ENCODE data around the gene RYR3.

RYR3 gene

DNA sequence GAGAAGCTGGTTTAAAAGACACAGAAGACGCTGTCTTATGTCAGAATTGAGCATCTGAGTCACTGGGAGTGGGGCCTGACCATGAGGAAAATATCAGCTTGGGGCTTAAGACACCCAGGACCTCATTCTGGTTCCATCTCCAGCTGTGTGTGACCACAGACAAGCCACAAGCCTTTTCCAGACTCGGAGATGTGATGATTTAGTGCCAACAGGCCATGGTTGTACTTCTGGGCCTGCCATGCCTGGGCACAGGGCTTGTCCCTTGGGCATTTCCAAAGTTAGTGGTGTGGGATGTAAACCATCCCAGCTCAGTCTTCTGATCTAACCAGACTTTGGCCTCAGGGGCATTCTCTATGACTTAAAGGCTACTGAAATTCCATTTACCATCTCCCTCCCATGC, 269.8 kb downstream of the RYR3 start:
- H2AFZ ChIP-seq (ENCODE audit: low read depth): no peak overlapping the region
- H3K4me2 ChIP-seq: no peak overlapping the region
- H3K4me3 ChIP-seq (IDR thresholded peaks at IDR 0.05; ENCODE audit: insufficient read depth, low read depth, low read length): no peak overlapping the region
- H3K36me3 ChIP-seq (ENCODE audit: insufficient read depth): no peaks in the 10 kb centered on the region
- TF ChIP-seq, protein P1, sequence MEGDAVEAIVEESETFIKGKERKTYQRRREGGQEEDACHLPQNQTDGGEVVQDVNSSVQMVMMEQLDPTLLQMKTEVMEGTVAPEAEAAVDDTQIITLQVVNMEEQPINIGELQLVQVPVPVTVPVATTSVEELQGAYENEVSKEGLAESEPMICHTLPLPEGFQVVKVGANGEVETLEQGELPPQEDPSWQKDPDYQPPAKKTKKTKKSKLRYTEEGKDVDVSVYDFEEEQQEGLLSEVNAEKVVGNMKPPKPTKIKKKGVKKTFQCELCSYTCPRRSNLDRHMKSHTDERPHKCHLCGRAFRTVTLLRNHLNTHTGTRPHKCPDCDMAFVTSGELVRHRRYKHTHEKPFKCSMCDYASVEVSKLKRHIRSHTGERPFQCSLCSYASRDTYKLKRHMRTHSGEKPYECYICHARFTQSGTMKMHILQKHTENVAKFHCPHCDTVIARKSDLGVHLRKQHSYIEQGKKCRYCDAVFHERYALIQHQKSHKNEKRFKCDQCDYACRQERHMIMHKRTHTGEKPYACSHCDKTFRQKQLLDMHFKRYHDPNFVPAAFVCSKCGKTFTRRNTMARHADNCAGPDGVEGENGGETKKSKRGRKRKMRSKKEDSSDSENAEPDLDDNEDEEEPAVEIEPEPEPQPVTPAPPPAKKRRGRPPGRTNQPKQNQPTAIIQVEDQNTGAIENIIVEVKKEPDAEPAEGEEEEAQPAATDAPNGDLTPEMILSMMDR (conservative IDR thresholded peaks at IDR 0.05; ENCODE audit: low read depth, low read length): no peak
- no peak overlapping the region for H3K9ac ChIP-seq
- no peaks in the 10 kb centered on the region for H3K27me3 ChIP-seq (ENCODE audit: insufficient read depth, low read depth)
- no peak overlapping the region for H3K27ac ChIP-seq
- no peaks in the 10 kb centered on the region for H3K79me2 ChIP-seq (ENCODE audit: insufficient read depth, low read depth)
- H3K4me1 ChIP-seq (ENCODE audit: low read depth, poor library complexity, severe bottlenecking): no peaks in the 10 kb centered on the region
- H4K20me1 ChIP-seq (ENCODE audit: insufficient read depth): no peaks in the 10 kb centered on the region

DNA sequence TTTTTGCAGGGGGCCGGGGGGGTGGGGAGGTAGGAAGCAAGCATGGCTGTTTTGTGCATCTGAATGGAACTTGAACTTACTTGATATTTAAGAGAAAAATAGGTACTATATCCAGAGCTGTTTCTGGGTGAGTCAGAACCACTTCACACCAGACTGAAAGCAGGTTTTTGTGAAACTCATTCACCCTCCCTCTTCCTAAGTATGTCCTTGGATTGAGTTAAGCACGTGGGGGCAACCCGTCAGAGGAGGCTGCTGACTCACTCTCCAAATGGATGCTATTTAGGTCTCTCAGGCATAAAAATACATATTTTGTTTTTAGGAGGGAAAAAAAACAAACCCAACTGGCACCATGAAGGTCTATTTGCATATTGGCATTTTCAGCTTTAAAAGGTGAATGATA, 270.3 kb downstream of the RYR3 start:
- no peaks in the 10 kb centered on the region for H4K20me1 ChIP-seq (ENCODE audit: insufficient read depth)
- H3K4me3 ChIP-seq (IDR thresholded peaks at IDR 0.05; ENCODE audit: insufficient read depth, low read depth, low read length): no peak overlapping the region
- H3K79me2 ChIP-seq (ENCODE audit: insufficient read depth, low read depth): no peaks in the 10 kb centered on the region
- no peak overlapping the region for H3K9ac ChIP-seq
- H3K36me3 ChIP-seq (ENCODE audit: insufficient read depth): no peaks in the 10 kb centered on the region
- no peak overlapping the region for H3K4me2 ChIP-seq
- no peaks in the 10 kb centered on the region for H3K4me1 ChIP-seq (ENCODE audit: low read depth, poor library complexity, severe bottlenecking)
- TF ChIP-seq, protein P1 (conservative IDR thresholded peaks at IDR 0.05; ENCODE audit: low read depth, low read length): no peak
- no peak overlapping the region for H2AFZ ChIP-seq (ENCODE audit: low read depth)
- no peak overlapping the region for H3K27ac ChIP-seq
- no peaks in the 10 kb centered on the region for H3K27me3 ChIP-seq (ENCODE audit: insufficient read depth, low read depth)

DNA sequence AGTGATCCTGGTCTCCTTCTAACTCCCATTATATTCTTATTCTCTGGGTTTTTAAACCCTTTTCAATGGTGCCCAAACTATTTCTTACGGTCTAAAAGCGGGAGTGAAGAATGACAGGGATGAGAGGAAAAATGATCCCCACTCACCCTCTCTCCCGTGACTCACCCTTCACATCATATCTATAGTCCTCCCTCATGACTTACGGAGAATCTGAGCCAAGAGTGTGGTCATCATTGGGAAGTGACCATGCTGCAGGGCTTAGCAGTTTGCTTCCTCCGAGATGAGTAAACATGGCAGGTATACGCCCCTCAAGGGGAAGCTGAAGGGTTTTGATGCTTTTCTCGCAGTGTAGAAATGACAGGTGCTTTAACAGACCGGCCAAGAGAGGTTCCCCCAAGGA, 274.0 kb downstream of the RYR3 start:
- Histone ChIP-seq H3K4me2 (no peak overlapping the region), H3K36me3 (ENCODE audit: insufficient read depth) (no peaks in the 10 kb centered on the region), H3K4me3 (IDR thresholded peaks at IDR 0.05; ENCODE audit: insufficient read depth, low read depth, low read length) (no peak overlapping the region), H3K79me2 (ENCODE audit: insufficient read depth, low read depth) (no peaks in the 10 kb centered on the region), H3K27ac (no peak overlapping the region), H3K9ac (no peak overlapping the region), H3K4me1 (ENCODE audit: low read depth, poor library complexity, severe bottlenecking) (no peaks in the 10 kb centered on the region), H4K20me1 (ENCODE audit: insufficient read depth) (no peaks in the 10 kb centered on the region), H3K27me3 (ENCODE audit: insufficient read depth, low read depth) (no peaks in the 10 kb centered on the region), H2AFZ (ENCODE audit: low read depth) (no peak overlapping the region)
- TF ChIP-seq, protein P1 (conservative IDR thresholded peaks at IDR 0.05; ENCODE audit: low read depth, low read length): no peak

DNA sequence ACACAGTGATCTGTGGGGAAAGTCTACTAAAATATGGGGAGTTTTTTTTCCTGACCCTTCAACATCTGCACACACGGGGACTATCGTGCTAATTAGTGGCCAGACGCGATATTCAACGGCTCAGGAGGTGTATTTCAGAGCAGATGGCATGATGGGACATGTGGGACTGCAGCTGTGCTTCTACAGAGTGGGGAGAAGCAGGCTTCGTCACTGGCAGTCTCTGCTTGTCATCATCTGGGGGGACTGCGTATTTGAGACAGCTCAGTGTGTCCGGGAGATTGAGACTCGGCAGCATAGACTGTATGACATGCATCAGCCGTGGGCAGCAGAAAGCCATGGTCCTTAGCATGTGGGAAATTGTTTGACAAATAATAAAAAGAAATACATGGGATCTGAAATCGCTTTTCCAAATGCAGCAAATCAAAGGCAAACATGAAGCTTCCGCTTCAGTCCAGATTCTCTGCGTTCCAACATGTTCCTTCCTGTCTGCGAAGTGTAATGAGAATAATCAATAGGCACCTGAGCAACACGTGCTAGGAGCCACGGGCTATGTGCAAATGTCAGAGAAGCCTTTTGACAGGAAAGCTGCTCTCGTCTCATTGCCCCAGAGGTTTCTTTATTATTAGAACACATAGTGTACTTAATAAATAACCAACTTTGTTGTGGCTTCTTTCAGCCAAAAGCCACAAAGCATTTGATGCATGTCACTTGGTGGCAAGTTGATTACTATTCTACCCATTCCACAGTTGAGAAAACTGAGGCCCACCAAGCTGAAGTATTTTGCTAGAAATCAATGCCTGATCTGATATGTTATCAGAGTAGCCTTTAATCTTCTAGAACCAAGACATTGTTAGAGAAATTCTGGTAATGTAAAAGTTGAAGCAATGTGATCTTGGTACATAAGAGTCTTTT, 276.3 kb downstream of the RYR3 start:
- TF ChIP-seq, protein P1 (conservative IDR thresholded peaks at IDR 0.05; ENCODE audit: low read depth, low read length): no peak
- no peak overlapping the region for H3K4me2 ChIP-seq
- H3K9ac ChIP-seq: no peak overlapping the region
- H3K36me3 ChIP-seq (ENCODE audit: insufficient read depth): no peaks in the 10 kb centered on the region
- H4K20me1 ChIP-seq (ENCODE audit: insufficient read depth): no peaks in the 10 kb centered on the region
- H3K4me1 ChIP-seq (ENCODE audit: low read depth, poor library complexity, severe bottlenecking): no peaks in the 10 kb centered on the region
- H3K27me3 ChIP-seq (ENCODE audit: insufficient read depth, low read depth): no peaks in the 10 kb centered on the region
- no peaks in the 10 kb centered on the region for H3K79me2 ChIP-seq (ENCODE audit: insufficient read depth, low read depth)
- H3K4me3 ChIP-seq (IDR thresholded peaks at IDR 0.05; ENCODE audit: insufficient read depth, low read depth, low read length): no peak overlapping the region
- H2AFZ ChIP-seq (ENCODE audit: low read depth): no peak overlapping the region
- no peak overlapping the region for H3K27ac ChIP-seq
